ENCODE measurements around the gene ATP8A2.

DNA sequence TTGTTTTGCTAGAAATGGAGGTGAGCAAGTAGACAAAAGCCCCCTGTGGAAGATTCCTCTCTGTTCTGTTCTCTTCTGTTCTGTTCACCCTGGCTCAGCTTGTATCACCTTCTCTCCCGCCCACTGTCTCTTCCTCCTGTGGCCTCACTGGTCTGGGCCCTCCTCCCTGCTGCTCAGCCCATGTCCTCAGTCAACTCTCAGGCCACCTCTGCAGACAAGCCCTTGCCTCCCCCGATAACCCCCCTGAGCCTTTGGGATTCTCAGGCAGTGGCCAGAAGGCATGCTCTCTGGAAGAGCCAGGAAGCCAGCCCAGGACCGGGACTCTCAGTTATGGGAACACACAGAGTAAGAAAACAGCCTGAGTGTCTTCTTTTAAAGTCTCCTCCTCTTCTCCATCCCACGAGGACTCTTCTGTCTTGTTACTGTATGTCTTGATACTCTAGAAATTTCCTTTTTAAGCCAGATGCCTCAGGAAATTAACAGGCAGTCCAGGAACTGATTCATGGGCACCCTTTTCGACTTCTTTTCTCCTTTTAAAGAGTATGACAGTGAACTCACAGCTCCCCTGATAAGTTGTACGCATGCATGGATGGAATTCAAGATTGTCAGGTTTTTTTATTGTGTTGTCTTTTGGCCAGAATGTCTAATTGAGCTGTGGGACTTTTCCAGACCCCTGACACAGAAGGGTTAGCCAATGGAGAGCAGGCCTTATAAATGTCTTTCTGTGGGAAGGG, 646.3 kb downstream of the ATP8A2 start:
- TF ChIP-seq, protein P1, sequence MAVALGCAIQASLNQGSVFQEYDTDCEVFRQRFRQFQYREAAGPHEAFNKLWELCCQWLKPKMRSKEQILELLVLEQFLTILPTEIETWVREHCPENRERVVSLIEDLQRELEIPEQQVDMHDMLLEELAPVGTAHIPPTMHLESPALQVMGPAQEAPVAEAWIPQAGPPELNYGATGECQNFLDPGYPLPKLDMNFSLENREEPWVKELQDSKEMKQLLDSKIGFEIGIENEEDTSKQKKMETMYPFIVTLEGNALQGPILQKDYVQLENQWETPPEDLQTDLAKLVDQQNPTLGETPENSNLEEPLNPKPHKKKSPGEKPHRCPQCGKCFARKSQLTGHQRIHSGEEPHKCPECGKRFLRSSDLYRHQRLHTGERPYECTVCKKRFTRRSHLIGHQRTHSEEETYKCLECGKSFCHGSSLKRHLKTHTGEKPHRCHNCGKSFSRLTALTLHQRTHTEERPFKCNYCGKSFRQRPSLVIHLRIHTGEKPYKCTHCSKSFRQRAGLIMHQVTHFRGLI (CRISPR knock-in tag; IDR thresholded peaks at IDR 0.05): no peak
- TF ChIP-seq EZH2 (IDR thresholded peaks at IDR 0.05; ENCODE audit: borderline replicate concordance, low read depth, low read length): no peak
- no peak for TF ChIP-seq EHMT2 (IDR thresholded peaks at IDR 0.05)
- TF ChIP-seq JUN (IDR thresholded peaks at IDR 0.05; ENCODE audit: borderline replicate concordance, low read depth, low read length): no peak
- TF ChIP-seq JUN (CRISPR knock-in tag; IDR thresholded peaks at IDR 0.05; ENCODE audit: borderline replicate concordance): no peak
- TF ChIP-seq SPI1 (IDR thresholded peaks at IDR 0.05; ENCODE audit: borderline replicate concordance, low read depth, low read length): no peak
- no peak for TF ChIP-seq NFYB (IDR thresholded peaks at IDR 0.05; ENCODE audit: extremely low read depth, insufficient read length)
- no peak for TF ChIP-seq ATF7 (IDR thresholded peaks at IDR 0.05)
- TF ChIP-seq, protein P2, sequence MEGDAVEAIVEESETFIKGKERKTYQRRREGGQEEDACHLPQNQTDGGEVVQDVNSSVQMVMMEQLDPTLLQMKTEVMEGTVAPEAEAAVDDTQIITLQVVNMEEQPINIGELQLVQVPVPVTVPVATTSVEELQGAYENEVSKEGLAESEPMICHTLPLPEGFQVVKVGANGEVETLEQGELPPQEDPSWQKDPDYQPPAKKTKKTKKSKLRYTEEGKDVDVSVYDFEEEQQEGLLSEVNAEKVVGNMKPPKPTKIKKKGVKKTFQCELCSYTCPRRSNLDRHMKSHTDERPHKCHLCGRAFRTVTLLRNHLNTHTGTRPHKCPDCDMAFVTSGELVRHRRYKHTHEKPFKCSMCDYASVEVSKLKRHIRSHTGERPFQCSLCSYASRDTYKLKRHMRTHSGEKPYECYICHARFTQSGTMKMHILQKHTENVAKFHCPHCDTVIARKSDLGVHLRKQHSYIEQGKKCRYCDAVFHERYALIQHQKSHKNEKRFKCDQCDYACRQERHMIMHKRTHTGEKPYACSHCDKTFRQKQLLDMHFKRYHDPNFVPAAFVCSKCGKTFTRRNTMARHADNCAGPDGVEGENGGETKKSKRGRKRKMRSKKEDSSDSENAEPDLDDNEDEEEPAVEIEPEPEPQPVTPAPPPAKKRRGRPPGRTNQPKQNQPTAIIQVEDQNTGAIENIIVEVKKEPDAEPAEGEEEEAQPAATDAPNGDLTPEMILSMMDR (IDR thresholded peaks at IDR 0.05 in 2 of 3, conservative IDR thresholded peaks at IDR 0.05 in 1 of 3; ENCODE audit: insufficient read depth in 2 of 3, low read depth in 1 of 3, low read length in 3 of 3): no peak

All from K562 (cell line).